ENCODE data around the gene NSD1.

GRCh38 chr5:177185993-177186392 is 52.4 kb downstream of the NSD1 start:
- TF ChIP-seq CTCF (IDR thresholded peaks at IDR 0.05) (no peak), POLR2A (IDR thresholded peaks at IDR 0.05) (no peak), EP300 (IDR thresholded peaks at IDR 0.05) (no peak)

Measured in sigmoid colon (tissue), 4 donors.